ENCODE measurements around the gene ZBTB46. TPM values are rescaled to one million over a fixed set of nuclear protein-coding genes. Genes with fewer than 3 reads are reported as not detected.
A peak's percentile ranks its signal among the peaks of the same experiment; 100 is the strongest.

ZBTB46 gene
- total and polyA plus RNA-seq, 10 of the 15 experiments (the other 5 are each of a cell fraction or from before 2014, with no cell fraction given), result 0.15 to 0.92 (median 0.34) TPM

- Histone ChIP-seq H3K36me3 (ENCODE audit: control insufficient read depth in 2 of 2, insufficient read depth in 2 of 2, low read length in 1 of 2) (peaks cover 5 to 33% of the 10 kb centered on the region in 2 experiments), H3K9me3 (replicated peaks; ENCODE audit: control insufficient read depth, insufficient read depth, low read length) (peaks cover 33% of the 10 kb centered on the region), H3K27me3 (replicated peaks in 1 of 2; ENCODE audit: control insufficient read depth in 2 of 2, insufficient read depth in 2 of 2, low read length in 1 of 2) (no peaks in the 10 kb centered on the region), H2AFZ (ENCODE audit: control insufficient read depth, low read depth, low read length) (no peak overlapping the region), H3K4me2 (ENCODE audit: control insufficient read depth, insufficient read depth) (no peak overlapping the region), H3K79me2 (ENCODE audit: control insufficient read depth, insufficient read depth, low read length) (peaks cover 26% of the 10 kb centered on the region), H3K27ac (ENCODE audit: control insufficient read depth, insufficient read depth) (no peak overlapping the region), H3K9ac (ENCODE audit: control insufficient read depth, insufficient read depth, low read length) (no peak overlapping the region), H4K20me1 (ENCODE audit: control insufficient read depth, insufficient read depth) (no peaks in the 10 kb centered on the region), H3K4me3 (no peak overlapping the region), H3K4me1 (ENCODE audit: control insufficient read depth, insufficient read depth, low read length) (peaks cover 7% of the 10 kb centered on the region)
- 100% methylated on average over 2 of the region's 2 CpGs for WGBS (ENCODE audit: insufficient coverage, insufficient replicate concordance, low lambda C conversion rate, missing lambda C conversion rate)
- DNase-seq (ENCODE audit: low read depth, low spot score) (no peak), ATAC-seq (no peak), FAIRE-seq (no peak)
- intact Hi-C loops (cut with micrococcal nuclease; ENCODE audit: unreplicated experiment) (no loop called here), in situ Hi-C loops (cut with MboI) (no loop called here)
- SMC1A ChIA-PET (ENCODE audit: uncharacterized antibody, unreplicated experiment), result interaction anchor here (1.0 to 1.2 kb wide), 3 partner anchors 9 to 21 kb away, joined by 3 read pairs; partner anchors contain the start of genes ARFRP1 and ZGPAT
- TF ChIP-seq YY1 (IDR thresholded peaks at IDR 0.05; ENCODE audit: low read depth, low read length), result no peak
- no peak for TF ChIP-seq MTA3 (IDR thresholded peaks at IDR 0.05; ENCODE audit: borderline replicate concordance, low read length)
- TF ChIP-seq SIX5 (IDR thresholded peaks at IDR 0.05; ENCODE audit: low read depth, low read length, severe bottlenecking), result no peak
- no peak for TF ChIP-seq ELK1 (IDR thresholded peaks at IDR 0.05; ENCODE audit: low read depth, low read length)
- no peak for TF ChIP-seq ATF2 (IDR thresholded peaks at IDR 0.05; ENCODE audit: low read length)
- TF ChIP-seq EED (IDR thresholded peaks at IDR 0.05; ENCODE audit: low read depth), result no peak
- TF ChIP-seq JUNB (IDR thresholded peaks at IDR 0.05), result no peak
- TF ChIP-seq CBX5 (IDR thresholded peaks at IDR 0.05; ENCODE audit: low read depth), result 0 out of 2 replicates have a peak, but pooled peaks have one; percentile 60
- no TSS peak for BruUV-seq (replicated peaks)
- POLR2A ChIA-PET, result interaction anchor here (0.6 to 1.6 kb wide), 3 partner anchors 9 to 257 kb away, joined by 3 to 6 read pairs (median 3); no protein-coding TSS in a partner anchor
- RAD21 ChIA-PET (ENCODE audit: unreplicated experiment), result no interaction called here
- CTCF ChIA-PET, result interaction anchor here (1.0 to 1.2 kb wide), 2 partner anchors 11 to 67 kb away, joined by 3 to 4 read pairs; partner anchors contain the start of genes ARFRP1 and ZGPAT
Observed at GRCh38 chr20:63718996-63719395, 112.1 kb downstream of the ZBTB46 start.

All from GM12878 (cell line).